AG09319 (cell line): ENCODE data around the gene MAPK1.
"Not testable (repeated sequence)": the region's sequence is repeated elsewhere in the genome, so short reads cannot be mapped to it uniquely, and the experiment has no call there.

Source experiments
- DNase-seq: peaks from one replicate; pipeline ENCODE4 v3.0.0-alpha.2; 2010; ENCODE audit warnings: low read depth; ENCODE audit errors: extremely low read depth
- CTCF ChIP-seq: IDR thresholded peaks from 2 replicates; pipeline ENCODE4 v1.5.1; 2011; ENCODE audit warnings: low read depth, mild to moderate bottlenecking, inconsistent platforms, low read length, moderate library complexity

The MAPK1 gene

GRCh38 chr22:21736948-21737347 lies 130.5 kb downstream of the MAPK1 start:
- no peak for TF ChIP-seq CTCF
- DNase-seq, result no peak

DNA sequence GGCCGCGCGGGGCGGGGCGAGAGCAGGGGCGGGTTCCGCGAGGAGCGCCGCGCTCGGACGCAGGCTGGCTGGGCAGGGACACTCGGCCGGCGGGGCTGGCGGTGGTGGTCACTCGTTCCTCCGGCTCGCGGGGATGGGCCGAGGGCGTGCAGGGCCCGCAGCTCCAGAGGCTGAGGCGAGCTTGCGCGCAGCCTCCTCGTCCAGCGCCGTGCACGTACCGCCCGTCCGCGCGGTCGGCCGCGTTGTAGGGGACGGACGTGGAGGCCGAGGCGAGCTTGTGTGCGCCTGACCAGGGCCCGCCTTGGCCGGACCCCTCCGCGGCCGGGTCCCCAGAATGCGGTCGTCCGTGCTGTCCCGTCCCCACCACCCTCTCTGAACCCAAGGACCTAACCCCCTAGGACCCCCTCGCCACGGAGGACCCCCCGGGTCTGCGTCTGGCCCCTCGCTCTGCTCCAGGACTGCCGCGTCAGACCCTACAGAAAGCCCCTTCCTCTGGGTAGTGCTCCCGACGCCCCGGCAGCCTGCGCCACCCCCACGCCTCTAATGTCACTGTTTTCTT lies 131.3 kb downstream of the MAPK1 start:
- DNase-seq, result no peak
- TF ChIP-seq CTCF, result no peak

- peak; percentile 92 for DNase-seq
Observed at GRCh38 chr22:21735200-21736083, 132.0 kb downstream of the MAPK1 start, which contains the start of gene YPEL1. Gene YPEL1, minus strand, starts transcription at chr22:21735794. Its CDS starts 25,050 bp downstream, at chr22:21710744.

DNA sequence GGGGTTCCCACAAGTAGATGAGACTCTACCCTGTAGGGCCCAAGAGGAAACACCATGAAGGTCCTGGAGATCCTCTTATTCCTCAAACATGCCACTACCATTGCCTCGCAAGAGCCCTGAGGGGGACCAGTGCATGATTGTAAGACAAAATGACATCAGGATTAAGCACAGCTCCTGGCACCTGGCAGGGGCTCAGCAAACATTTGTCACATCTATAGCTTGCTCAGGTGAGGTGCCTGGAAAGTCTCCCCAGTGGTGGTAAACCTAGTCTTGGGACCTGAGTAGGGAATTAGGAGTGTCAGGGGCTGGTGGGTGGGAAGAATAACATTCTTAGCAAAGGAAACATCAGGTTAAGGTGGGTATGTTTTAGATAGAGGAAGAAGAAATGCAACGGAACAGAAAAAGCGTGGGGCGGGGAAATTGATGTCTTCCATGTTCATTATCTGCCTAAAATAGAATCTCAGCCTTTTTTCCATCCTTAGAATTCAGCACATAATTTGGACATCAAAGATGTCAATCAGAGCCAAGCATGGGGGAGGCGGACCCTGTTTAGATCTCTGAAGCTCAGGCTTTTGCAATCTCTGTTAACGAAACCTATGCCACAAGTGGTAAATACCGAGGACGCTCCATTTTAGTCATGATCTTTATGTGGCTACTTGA lies 132.8 kb downstream of the MAPK1 start:
- no peak for TF ChIP-seq CTCF
- DNase-seq, result no peak

More at GRCh38 chr22:21735200-21736083, 132.0 kb downstream of the MAPK1 start, which contains the start of gene YPEL1:
- no peak for TF ChIP-seq CTCF

DNA sequence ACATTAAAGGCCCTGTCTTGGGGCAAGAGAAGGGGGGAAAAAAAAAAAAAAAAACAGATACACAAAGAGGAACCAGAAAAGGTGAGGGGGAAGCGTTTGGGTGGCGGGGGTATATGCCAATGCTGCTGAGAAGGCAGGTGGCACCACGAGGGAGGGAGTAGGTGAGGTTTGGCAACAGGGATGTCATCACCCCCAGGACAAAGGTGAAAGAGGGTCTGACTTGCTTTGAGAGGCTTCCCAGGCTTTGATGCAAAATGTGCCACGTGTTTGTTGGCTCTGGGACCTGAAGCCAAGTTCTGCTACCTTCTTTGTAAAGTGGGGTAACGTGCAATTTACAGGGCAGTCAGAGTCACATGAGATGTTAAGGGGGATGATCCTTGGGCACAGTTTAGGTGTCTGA lies 135.9 kb downstream of the MAPK1 start:
- TF ChIP-seq CTCF, result no peak
- no peak for DNase-seq

DNA sequence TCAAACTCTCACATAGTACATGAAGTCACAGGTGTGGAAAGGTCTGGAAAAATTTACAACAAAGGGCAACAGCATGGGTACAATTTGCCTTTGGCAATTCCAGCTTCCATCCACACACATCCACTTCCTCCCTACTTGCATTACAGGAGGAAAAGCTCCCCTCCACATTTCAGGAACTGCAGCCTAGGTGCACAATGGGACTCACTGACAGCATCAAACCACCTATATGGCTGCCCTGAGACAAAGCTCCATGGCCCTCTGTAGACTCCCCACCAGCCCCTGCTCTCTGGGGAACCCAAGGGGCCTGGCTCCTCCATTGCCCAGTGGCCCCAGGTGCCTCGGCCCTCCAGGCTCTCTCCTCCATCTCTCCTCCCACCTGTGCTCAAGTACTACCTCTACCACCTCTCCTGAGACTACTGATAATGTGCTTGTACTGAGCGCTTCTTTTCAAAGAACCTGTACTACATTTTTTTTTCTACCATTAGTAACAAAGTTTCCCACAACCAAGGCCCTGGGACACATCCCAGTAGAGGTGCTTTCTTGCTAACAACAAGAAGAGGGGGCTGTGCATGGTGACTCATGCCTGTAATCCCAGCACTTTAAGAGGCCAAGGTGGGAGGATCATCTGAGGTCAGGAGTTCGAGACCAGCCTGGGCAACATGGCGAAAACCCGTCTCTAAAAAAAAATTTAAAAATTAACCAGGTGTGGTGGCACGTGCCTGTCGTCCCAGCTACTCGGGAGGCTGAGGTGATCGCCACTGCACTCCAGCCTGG lies 136.7 kb downstream of the MAPK1 start:
- TF ChIP-seq CTCF, result no peak
- no peak for DNase-seq

DNA sequence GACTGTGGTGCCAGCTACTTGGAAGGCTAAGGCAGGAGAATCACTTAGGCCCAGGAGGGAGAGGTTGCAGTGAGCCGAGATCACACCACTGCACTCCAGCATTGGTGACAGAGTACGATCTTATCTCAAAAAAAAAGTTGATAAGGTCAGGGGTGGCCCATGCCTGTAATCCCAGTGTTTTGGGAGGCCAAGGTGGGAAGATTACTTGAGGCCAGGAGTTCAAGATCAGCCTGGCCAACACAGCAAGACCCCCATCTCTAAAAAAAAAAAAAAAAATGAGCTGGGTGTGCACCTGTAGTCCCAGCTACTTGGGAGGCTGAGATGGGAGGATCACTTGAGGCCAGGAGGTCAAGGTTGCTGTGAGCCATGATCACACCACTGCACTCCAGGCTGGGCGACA lies 138.3 kb downstream of the MAPK1 start:
- DNase-seq, result not testable (repeated sequence)
